ENCODE measurements around the gene ZMIZ1.

ZMIZ1 gene

DNA sequence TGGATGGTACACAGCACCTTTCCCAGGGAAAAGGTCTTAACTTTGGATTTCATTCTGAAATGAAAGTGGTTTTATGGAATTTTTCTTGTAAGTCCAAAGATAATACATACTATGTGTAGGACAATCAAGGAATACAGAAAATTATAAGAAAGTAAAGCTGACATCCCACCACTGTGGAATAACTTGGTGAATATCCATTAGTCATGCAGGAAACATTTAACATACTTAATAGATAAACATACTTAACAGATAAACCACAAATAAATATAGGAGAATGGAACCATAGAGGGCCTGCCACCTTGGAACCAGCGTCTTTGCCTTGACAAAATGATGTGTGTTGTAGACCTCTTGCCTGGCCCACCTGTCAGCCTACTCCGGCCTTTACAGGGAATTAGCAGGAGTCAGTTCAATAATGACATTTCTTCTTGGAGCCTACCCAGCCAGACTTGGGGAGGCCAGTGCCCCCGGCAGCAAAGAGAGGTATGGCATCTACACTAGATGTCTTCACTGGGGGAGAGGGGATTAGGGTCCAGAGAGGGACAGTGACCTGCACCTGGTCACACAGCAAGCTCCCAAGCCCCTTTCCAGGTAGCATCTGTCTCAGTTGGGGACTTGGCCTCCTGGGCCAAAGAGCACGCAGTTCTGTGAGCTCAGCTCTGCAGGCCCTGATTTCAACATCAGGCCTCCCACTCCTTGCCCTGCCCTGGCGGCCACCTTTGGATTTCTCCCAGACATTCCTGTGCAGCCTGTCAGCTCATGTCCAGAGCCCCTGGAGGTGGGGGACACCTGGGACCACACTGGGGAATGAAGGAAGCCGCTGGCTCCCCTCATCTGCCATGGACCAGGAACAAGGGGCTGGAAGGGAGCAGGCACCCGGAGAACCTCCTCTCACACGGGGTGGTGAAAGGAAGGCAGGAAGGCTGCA is 165.9 kb downstream of the ZMIZ1 start:
- DNase-seq, result no peak

DNA sequence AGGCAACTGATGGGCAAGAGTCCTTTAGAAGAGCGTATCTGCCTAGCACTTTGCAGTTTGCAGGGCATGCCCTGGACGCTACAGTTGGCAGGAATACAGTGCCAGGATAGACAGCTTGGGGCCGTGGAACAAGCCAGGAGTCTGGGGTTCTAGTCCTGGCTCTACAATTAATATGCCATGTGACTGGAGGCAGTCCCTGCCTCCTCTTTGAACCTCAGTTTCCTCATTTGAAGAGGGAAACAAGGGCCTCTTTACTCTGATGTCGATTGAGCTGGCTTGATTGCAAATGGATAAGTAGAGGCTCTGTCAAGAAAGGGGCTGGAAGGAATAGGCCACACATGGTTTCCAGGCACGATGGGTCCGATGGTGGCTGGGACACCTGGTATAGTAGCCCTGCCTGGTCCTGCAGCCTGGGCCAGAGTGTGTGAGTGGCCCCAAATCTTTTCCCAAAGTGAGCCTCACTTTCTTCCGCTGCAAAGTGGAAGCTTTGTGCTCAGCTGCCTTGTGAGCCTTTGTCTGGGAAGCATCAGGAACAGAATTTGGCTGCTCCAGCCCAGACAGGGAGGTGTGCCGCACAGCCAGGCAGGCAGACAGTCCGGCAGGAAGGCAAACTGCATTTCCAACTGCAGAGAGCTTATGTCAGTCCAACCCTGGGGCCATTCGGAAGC is 167.1 kb downstream of the ZMIZ1 start:
- DNase-seq, result no peak
- ATAC-seq, result no peak

More for the DNA sequence above, 165.9 kb downstream of the ZMIZ1 start:
- no peak for ATAC-seq

DNA sequence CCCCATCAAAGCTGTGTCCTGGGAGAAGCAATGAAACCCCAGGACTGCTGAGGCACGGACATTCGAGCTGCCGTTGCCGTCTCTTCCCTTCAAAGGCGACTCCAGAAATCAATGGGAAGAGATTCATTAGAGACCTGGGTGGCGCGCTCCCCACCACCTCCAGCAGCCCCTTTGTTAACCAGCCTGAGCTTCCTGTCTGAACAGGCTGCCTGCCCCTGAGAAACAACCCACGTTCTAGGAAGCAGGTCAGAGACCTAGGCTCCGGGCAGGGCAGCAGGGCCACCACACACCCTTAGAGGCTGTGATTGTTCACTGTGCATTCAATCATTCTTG is 167.6 kb downstream of the ZMIZ1 start:
- no peak for ATAC-seq
- no peak for DNase-seq

DNA sequence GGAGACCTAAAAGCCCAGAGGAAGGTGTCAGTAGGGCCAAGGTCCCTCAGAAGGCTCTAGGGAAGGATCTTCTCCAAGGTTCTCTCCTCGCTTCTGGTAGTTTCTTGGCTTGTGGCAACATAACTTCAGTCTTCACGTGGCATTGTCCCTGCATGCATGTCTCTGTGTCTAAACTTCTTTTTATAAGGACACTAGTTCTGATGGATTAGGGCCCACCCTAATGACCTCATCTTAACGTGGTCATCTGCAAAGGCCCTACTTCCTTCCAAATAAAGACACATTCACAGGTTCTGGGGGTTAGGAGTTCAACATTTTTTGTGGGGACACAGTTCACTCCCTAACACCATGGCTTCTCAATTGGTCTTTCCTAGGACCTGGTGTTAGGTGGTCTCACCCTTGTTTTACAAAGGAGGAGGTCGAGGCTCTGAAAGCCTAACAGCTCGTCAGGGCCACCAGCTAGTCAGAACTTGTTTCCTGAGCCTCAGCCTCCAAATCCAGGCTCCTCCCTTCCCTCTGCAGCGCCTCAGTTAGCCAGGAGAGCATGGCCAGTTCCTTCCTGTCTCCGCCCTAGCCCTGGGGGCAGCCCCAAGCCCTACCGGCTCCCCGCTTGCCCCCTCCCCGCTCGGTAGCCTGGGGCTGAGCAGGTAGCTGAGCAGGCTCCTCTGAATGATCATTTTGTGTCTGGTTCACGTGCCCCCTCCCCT is 168.8 kb downstream of the ZMIZ1 start:
- DNase-seq, result no peak
- no peak for ATAC-seq

DNA sequence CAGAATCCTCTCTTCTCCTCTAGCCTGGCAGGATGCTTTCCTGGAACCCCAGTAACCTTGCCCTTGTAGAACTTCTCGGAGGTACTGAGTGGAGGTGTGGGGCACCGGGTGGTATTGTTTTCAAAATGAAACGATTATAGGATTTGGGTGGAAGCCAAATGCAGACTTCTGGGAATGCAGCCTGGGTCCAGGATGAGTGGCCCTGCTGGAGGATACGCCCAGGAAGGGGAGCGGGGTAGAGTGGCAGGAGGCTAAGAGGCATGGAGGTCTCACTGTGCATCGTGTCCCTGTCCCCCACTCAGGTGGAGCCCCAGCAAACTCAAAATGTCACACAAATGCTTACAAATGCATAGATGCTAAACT is 169.4 kb downstream of the ZMIZ1 start:
- ATAC-seq (no peak), DNase-seq (no peak)

DNA sequence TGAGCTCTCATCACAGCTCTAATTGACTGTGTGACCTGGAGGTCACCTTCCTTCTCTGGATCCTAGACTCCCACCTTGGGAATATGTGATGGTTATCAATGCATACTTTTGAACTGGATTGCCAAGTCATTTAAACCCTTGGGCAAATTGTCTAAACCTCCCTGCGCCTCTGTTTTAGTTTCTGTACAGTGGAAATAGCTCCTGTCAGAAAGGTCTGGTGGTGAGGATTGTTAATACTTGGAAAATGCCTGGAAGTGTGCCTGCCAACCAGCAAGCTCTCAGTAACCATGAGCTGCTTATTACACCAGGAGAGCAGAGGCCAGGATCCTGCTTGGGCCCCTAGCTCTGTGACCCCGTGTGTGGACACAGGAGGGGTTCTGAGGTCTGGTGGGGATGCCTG is 169.8 kb downstream of the ZMIZ1 start:
- ATAC-seq (no peak), DNase-seq (no peak)

DNA sequence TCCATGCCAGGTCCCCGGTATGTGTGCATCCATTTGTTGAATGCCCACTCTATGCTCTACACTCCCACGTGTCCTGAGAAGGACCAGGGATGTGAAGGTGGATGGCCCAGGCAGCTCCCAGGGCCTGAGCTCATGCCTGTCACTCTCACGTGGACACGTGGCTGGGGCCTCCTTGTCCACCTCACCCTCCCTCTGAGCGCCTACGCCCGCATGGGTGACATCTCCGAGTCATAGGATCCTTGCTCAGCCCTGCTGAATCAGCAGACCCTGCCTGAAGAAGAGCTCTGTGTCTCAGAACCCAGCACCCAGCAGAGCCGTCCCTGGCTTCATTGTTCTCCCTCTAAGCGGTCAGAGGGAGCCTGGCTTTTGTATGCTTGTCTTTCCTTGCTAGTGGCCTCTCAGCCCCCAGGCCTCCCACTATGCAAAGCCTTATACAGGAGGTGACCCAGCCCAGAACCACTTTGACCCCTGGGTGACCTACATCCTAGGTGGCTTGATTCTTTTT is 170.6 kb downstream of the ZMIZ1 start:
- peak; percentile 24 for DNase-seq
- no peak for ATAC-seq

DNA sequence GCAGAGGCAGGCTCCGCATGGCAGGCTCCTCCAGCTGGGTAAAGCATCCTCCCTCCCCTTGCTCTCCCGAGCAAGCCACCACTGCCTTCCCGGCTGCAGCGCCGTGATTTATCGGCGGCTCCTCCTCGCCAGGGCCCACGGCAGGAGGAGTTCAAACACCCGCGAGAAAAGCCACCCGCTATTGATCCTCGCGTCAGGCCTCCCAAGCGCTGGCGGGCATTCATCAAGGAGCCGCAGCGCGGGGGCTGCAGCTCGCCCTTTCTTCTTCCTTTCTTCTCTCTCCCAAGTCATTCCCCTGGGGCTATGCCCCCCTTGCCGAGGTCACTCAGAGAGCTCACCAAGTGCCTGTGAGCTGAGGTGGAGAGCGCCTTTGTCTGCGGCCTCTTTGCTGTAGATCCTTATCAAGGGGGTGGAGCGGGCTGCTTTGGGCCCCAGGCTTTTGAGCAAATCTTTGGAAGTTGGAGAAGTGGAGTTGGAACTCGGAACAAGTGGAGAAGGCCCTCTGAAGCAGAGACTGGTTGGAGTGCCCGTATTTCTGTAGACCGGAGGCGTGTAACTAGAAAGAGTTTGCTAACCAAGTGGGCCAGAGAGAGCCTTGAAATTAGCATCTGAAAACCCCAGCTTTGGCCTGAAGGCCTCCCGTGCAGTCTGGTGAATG is 171.3 kb downstream of the ZMIZ1 start:
- ATAC-seq (no peak), DNase-seq (no peak)

DNA sequence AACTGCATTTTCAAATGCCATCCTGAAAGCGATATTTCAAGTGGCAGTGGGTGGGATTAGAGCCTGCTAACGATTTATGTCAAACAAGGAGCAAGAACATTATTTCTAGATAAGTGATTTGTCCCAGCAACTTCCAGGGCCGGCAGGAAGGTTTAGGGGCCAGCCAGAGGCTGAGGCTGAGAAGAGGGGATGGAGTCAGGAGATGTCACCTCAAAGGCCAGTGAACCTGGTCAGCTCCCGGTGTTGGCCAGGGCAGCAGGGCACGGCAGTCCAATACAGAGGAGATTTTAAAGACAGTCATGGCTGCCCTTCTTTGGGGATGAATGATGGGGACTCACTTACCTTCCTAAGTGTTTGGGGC is 172.8 kb downstream of the ZMIZ1 start:
- no peak for ATAC-seq
- DNase-seq, result peak; percentile 7

DNA sequence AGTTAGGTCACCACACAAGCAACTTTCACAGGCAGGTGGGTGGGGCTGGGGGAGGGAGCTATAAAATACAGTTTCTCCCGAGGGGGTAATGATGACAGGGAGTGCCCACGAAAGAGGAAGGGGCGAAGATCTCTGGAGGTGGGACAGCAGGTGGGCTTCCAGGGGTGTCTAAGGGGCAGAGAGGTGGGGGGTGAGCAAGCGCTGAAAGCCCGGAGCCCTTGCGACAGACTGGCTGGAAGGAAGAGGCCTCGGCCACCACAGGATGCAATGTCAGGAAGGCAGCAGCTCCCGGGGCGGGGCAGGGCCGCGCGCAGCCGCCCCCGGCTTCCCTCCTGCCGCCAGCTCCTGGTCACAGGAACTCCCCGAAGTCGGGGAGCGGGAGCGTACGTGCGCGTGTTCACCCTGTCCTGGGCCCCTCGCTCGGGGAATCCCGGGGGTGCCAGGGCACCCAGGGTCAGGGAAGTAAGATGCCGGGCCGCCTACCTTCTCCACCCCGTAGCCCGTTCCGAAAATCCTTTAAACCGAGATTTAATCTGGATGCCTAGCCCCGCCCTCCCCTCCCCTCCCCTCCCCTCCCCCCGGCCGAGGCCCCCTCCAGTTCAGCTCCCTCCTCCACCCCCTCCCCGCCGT is 173.3 kb downstream of the ZMIZ1 start:
- ATAC-seq (peak; percentile 73), DNase-seq (peak; percentile 85)

DNA sequence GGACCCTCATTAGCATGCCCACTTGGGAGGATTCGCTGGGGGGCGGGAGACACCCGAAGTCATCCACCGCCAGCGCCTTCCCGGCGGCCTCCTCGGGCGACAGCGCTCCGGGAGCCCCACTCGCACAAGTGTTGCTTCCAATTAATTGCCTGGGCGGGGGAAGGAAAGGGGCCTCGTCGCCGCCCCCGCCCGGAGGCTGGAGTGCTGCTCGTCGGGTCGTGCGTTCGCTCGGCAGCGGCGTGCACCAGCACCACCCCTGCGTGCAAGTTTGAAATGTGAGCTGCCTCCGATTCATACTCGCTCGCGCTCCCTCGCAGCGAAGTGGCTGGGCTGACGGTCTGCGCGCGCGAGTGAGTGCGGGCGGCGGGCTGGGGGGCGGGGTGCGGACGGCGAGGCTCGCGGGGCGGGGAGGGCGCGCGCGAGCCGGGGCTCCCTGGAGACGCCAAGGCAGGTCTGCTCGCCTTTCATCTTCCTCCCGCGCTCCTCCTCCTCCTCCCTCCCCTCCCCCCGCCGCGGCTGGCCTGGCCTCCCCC is 173.9 kb downstream of the ZMIZ1 start:
- DNase-seq, result peak; percentile 73
- ATAC-seq, result peak; percentile 32

DNA sequence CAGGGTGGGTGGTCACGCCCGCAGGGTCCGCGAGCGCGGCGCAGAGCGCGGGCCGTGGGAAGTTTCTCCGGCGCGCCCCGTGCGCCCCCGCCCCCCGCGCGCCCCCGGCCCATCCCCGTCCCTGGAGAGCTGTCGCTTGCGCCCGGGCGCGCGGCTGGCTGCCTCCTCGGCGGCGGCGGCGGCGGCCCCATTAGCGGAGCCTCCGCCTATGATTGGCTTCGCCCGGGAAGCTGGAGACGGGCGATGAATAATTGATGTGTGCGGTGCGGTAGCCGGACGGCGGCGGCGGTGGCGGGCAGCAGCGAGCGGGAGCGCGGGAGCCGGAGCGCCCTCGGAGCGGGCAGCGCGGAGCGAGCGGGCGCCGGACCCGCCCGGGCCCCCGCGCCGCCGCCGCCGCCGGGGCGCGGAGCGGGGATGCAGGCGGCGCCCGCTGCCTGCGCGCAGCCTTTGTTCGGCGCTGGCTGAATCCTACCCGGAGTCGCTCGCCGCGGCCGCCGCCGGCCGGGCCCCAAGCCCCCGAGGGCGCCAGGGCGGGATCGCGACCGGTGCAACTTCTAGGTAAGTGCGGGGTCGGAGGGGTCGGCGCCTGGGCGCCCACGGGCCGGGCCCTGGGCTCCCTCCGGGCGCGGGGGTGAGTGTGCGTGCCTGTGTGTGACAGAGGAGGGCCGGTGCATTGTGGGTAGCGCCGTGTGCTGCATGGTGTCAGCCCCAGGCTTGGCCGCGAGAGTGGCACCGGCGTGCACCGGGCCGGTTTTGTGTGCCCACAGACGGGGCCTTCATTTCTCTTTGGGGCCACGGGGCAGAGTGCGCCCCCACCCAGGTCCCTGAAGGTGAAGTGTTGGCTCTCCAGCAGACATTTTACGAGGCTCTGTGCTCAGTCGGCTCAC is 174.7 kb downstream of the ZMIZ1 start:
- peak; percentile 70 for DNase-seq

DNA sequence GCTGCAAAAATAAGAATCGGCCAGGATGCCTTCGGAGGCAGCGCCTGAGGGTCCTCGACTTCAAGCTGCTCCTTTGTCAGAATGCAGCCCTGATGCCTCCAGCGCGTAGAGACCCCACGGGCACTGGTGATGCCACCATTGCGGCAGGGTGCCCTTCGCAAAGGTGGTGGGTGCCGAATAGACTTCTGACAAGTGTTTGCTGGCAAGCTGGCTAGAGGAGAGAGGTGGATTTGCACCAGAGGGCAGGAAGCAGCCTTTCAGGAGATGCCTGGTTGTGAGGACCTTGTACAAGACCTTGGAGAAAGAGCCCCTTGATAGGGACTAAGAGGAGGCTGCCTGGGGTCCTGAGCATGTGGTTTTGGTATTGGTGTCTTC is 175.3 kb downstream of the ZMIZ1 start:
- DNase-seq, result no peak
- no peak for ATAC-seq

More for the DNA sequence above, 174.7 kb downstream of the ZMIZ1 start:
- peak; percentile 51 for ATAC-seq

DNA sequence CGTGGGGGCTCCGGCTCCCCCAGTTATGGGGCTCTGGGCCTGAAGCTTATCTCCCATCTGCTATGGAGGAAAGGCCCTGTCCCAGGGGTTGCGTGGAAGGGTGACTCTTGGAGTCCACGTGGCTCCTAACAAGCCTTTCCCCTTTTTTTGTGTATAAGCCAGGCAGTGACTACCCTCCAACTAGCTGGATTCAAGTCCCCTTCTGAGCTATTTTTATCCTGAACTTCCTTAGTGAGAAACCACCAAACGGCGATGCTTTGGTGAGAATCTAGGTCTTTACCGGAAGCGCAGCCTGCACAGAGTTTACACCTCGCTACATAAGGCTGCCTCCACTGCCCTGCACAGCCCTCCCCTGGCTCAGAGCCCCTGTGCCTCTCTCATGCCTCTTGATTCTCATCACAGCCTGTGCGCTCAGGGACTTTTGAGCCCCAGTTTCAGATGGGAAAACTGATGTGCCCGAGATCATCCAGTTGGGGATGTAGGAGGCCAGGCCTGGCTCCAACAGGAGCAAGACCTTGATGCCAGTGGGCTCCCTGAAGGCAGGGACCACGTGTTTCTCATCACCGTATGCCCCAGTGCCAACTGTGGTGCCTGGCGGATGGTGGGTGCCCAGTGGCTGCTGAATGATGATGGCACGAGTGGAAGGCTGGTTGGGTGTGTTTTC is 176.2 kb downstream of the ZMIZ1 start:
- DNase-seq (peak; percentile 43), ATAC-seq (peak; percentile 10)

DNA sequence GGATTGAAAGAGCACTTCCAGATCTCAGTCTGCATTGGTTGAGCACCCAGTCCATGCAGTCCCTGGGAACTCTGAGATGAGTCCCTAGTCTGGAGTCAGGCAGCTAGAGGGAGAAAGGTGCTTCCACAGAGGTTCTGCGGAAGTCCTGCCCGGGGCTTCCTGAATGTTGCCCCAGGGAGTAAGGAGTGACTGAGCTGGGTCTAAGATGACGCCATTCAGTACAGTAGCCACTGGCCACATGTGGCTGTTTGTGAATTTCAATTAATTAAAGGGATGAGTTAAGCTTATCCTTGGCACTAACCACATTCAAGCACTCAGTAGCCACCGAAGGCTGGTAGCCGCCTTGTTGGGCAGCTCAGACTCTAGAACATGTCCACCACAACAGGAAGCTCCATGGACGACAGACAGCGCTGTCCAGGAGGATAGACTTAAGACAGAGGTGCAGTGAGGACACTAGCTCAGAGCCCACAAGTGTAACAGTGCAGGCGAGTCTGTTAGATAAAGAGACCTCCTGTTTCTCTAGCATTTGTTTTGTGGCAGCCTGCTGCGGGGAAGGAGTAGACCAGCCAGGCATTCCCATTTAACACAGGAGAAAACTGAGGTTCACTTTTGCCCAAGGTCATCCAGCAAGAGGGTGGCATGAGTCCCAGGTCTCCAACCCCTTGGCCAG is 176.9 kb downstream of the ZMIZ1 start:
- no peak for ATAC-seq
- DNase-seq, result no peak

DNA sequence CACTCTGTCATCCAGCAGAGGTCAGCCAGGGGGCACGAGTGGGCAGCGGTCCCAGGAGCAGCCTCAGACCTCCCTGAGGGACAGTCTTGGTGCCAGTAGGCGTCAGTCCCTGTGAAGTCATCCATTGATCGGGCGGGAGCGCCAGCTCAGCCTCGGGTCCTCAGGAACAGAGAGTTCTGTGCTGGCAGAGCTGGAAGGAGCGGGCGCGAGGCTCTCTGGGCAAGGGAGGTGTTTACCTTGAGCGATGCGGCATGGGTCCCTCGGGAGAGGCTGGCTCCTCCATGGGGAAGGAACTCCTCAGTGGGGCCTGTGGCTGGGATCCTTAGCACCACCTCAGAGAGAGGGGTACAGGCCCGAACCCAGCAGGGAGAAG is 177.4 kb downstream of the ZMIZ1 start:
- no peak for ATAC-seq
- DNase-seq, result no peak

DNA sequence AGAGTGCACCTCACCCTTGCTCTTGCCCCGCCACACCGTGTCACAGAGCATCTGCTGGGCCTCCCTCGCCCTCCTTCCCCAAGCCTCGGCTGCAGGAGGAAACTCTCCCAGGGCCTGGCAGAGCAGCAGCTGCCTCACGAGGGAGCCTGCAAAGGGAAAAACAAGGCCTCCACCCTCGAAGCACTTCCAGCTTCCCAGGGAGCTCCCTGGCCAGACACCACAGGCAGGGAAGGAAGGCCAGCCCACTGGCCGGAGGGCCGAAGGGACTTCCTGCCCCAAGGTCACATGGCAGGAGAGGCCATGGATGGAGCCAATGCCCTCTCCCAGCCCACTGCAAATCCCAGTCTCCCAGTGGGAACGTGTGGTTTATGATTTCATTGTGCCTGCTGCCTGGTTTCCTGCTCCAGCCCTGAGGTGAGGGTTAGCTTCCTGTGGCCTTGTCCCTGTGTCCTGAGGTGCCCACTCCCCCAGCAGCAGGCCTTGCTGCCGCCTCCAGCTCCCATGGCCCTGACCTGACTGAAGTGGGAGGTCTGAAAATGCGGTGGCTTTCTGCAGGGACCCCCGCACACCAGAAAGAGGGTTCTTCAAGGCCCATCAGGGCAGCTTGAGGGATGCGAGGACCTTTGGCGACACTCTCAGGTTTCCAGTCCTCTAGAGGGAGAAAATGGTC is 178.0 kb downstream of the ZMIZ1 start:
- ATAC-seq (no peak), DNase-seq (no peak)

DNA sequence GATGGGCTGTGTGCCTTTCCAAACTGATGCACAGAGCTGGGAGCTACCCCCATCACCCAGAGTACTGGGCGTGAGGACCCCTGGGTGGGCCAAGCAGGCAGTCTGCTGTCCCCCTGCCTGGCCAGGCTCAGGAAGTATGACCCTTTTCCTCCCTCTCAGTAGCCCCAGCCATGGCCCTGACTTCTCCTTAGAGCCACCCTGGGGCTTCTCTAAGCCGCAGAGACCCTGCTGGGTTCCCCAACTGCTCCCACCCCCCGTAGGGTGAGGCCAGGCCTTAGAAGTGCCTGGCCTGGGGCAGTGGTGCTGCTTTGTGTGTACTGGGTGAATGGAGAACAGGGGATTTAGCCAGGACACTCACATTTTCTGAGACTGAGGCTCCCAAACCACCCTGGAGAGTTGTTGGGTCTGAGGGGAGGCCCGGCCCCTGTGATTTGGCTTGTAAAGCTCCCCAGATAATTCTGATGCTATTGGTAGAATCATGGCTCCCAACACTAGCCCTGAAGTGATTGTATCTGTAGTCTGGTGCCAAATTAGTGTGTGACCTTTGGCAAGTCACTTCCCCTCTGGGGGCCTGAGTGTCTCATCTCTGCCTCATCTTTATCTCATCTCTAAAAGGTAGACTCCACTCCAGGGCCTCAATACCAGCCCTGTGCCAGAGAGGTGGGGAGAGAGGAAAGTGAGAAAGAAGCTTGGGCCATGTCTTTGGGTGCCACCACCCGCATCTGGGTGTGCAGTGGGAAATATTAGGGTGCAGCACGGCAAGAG is 178.8 kb downstream of the ZMIZ1 start:
- ATAC-seq (peak; percentile 69), DNase-seq (peak; percentile 53)
